HEK293T (cell line): ENCODE results near the gene FADS3.

Experiments
- CTCF ChIA-PET: fragments of 350-600 bp; formaldehyde crosslinking; extraction: SDS; loops from one replicate; lab custom pipeline; 2021; ENCODE audit warnings: antibody characterized with exemption, inconsistent platforms; lab: Yijun Ruan, JAX
- POLR2A ChIA-PET: fragments of 350-600 bp; formaldehyde crosslinking; extraction: SDS; loops from one replicate; lab custom pipeline; 2020; ENCODE audit warnings: antibody characterized with exemption, inconsistent platforms; lab: Yijun Ruan, JAX
- DNase-seq: peaks from one replicate; pipeline ENCODE4 v3.0.0; 2012; ENCODE audit warnings: mixed read lengths; ENCODE audit errors: extremely low spot score
- ARNT ChIP-seq: fragments of 450-650 bp; IDR thresholded peaks from 2 replicates; pipeline ENCODE4 v1.6.1; 2017; ENCODE audit warnings: mild to moderate bottlenecking
- BHLHE40 ChIP-seq: fragments of 450-650 bp; IDR thresholded peaks from 2 replicates; pipeline ENCODE4 v1.6.1; 2016; ENCODE audit warnings: mild to moderate bottlenecking, moderate library complexity, borderline replicate concordance
- CTBP1 ChIP-seq: fragments of 450-650 bp; IDR thresholded peaks from 2 replicates; pipeline ENCODE4 v1.6.1; 2016; ENCODE audit warnings: borderline replicate concordance
- ELF4 ChIP-seq: fragments of 450-650 bp; IDR thresholded peaks from 2 replicates; pipeline ENCODE4 v1.6.1; 2017; ENCODE audit warnings: antibody characterized with exemption
- FOXA1 ChIP-seq: fragments of 450-650 bp; IDR thresholded peaks from 2 replicates; pipeline ENCODE4 v1.6.1; 2016; ENCODE audit warnings: mild to moderate bottlenecking
- FOXK2 ChIP-seq: fragments of 450-650 bp; IDR thresholded peaks from 2 replicates; pipeline ENCODE4 v1.6.1; 2016; ENCODE audit warnings: mild to moderate bottlenecking
- FOXM1 ChIP-seq: fragments of 450-650 bp; IDR thresholded peaks from 2 replicates; pipeline ENCODE4 v1.6.1; 2017; ENCODE audit warnings: mild to moderate bottlenecking, borderline replicate concordance
- HDGF ChIP-seq: fragments of 450-650 bp; IDR thresholded peaks from 2 replicates; pipeline ENCODE4 v1.6.1; 2017; ENCODE audit warnings: antibody characterized with exemption, borderline replicate concordance
- L3MBTL2 ChIP-seq: fragments of 450-650 bp; conservative IDR thresholded peaks from 2 replicates; pipeline ENCODE4 v1.6.1; 2016; ENCODE audit warnings: mild to moderate bottlenecking
- LEF1 ChIP-seq: fragments of 450-650 bp; IDR thresholded peaks from 2 replicates; pipeline ENCODE4 v1.6.1; 2017; ENCODE audit warnings: mild to moderate bottlenecking, borderline replicate concordance
- NFRKB ChIP-seq: fragments of 450-650 bp; IDR thresholded peaks from 2 replicates; pipeline ENCODE4 v1.6.1; 2016; ENCODE audit warnings: mild to moderate bottlenecking, moderate library complexity
- SP1 ChIP-seq: fragments of 450-650 bp; IDR thresholded peaks from 2 replicates; pipeline ENCODE4 v1.6.1; 2017
- SUZ12 ChIP-seq: fragments of 450-650 bp; IDR thresholded peaks from 2 replicates; pipeline ENCODE4 v1.6.1; 2016; ENCODE audit warnings: mild to moderate bottlenecking
- TARDBP ChIP-seq: fragments of 450-650 bp; IDR thresholded peaks from 2 replicates; pipeline ENCODE4 v1.6.1; 2016
- ZNF384 ChIP-seq: fragments of 450-650 bp; IDR thresholded peaks from 2 replicates; pipeline ENCODE4 v1.6.1; 2016
- TF ChIP-seq, protein P1 (sequence below): fragments of 450-650 bp; IDR thresholded peaks from 2 replicates; pipeline ENCODE4 v1.6.1; 2016

FADS3 gene

DNA sequence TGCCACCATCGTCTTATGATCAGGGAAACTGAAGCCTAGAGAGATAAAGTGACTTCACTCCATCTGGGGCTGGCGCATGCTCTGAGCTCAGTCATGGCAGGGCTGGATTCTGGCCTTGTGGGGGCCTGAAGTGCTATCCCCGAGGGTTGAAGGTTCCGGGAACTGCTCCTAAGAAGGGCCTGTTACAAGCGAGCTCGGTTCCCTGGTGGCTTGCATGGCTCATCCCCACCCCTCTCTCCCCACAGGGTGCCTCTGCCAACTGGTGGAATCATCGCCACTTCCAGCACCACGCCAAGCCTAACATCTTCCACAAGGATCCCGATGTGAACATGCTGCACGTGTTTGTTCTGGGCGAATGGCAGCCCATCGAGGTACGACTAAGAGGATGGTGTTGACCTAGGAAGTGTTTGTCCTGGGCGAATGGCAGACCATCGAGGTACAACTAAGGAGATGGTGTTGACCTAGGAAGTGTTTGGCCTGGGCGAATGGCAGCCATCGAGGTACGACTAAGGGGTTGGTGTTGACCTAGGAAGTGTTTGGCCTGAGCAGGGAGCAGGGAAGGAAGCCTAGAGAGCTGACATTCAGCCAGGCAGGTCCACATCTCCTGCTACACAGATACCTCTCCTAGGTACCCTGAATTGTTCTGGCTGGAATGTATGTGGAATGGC, 43.3 kb downstream of the FADS3 start:
- no peak for DNase-seq
- TF ChIP-seq, protein P1, sequence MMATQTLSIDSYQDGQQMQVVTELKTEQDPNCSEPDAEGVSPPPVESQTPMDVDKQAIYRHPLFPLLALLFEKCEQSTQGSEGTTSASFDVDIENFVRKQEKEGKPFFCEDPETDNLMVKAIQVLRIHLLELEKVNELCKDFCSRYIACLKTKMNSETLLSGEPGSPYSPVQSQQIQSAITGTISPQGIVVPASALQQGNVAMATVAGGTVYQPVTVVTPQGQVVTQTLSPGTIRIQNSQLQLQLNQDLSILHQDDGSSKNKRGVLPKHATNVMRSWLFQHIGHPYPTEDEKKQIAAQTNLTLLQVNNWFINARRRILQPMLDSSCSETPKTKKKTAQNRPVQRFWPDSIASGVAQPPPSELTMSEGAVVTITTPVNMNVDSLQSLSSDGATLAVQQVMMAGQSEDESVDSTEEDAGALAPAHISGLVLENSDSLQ, result no peak
- TF ChIP-seq BHLHE40 (no peak), NFRKB (no peak), FOXA1 (no peak), FOXM1 (no peak), ELF4 (no peak), FOXK2 (no peak), ARNT (no peak), SP1 (no peak), LEF1 (no peak)
- ChIA-PET POLR2A (no interaction called here), CTCF (no interaction called here)

DNA sequence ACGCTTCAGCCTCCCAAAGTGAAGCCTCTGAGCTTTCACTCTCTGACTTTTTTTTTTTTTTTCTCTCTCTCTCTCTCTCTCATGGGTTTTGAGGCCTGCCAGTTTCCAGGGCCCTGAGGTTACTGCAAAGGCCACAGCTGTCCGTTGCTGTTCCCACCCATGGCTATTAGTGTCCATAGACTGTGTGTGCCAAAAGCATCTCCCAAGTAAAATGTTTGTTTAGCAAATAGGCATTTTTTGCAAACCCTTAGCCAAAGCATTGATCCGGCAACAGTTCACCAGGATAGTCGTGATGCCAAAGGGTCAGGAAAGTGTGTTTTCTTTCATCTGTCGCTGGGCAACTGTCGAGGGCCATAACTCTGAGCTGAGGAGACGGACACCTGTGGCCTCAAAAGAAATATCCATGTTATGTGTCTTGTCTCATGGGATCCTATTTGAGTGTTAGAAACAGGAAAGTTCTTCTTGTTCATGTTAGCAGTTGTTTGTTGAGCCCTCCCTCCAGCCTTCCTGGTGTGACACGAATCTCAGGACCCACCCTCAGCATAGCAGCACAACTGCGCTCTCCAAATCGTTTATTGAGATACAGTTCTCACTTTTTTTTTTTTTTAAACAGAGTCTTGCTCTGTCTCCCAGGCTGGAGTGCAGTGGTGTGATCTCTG, 44.9 kb downstream of the FADS3 start:
- TF ChIP-seq L3MBTL2, result no peak
- no peak for TF ChIP-seq TARDBP
- TF ChIP-seq FOXK2, result no peak
- TF ChIP-seq LEF1, result no peak
- DNase-seq, result no peak
- CTCF ChIA-PET, result interaction anchor here (1.3 kb wide), 1 partner anchor 262 kb away, joined by 4 read pairs; no protein-coding TSS in a partner anchor
- POLR2A ChIA-PET, result no interaction called here

DNA sequence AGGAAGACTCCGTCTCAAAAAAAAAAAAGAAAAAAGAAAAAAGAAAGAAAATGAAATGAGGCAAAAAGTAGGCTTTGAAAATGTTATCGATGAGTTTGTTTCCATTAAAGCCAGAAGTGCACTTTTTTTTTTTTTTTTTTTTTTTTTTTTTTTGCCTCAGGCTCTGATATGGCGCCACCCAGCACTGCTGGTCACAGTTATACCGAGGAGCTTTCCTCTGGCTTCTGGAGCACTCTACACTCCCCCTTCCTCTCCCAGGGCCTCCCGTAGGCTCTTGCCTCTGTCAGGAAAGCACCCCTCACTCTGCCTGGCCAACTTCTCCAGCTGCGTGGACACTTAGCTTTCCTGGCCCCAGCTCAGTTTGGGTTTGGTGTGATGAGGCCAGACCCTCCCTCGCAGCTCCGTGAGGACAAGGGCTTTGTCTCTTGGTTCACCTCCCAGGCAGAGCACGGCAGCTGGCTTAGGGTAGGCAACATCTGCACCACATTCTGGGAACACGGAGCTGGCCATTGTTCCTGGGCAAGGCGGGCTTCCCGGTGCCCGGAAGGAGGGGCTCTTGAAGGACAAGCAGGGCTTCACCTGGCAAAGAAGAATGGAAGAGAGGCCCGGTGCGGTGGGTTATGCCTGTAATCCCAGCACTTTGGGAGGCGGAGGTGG, 46.3 kb downstream of the FADS3 start:
- no peak for TF ChIP-seq FOXM1
- TF ChIP-seq CTBP1, result no peak
- peak; percentile 59; the same call in 1 of the 2 replicates for TF ChIP-seq ZNF384
- ChIA-PET CTCF (no interaction called here), POLR2A (no interaction called here)
- no peak for DNase-seq

- DNase-seq, result no peak
- TF ChIP-seq SP1 (no peak), ARNT (no peak), SUZ12 (no peak), L3MBTL2 (no peak)
- CTCF ChIA-PET, result no interaction called here
- POLR2A ChIA-PET, result no interaction called here
Measured at GRCh38 chr11:61842528-61842820, 48.9 kb downstream of the FADS3 start.

DNA sequence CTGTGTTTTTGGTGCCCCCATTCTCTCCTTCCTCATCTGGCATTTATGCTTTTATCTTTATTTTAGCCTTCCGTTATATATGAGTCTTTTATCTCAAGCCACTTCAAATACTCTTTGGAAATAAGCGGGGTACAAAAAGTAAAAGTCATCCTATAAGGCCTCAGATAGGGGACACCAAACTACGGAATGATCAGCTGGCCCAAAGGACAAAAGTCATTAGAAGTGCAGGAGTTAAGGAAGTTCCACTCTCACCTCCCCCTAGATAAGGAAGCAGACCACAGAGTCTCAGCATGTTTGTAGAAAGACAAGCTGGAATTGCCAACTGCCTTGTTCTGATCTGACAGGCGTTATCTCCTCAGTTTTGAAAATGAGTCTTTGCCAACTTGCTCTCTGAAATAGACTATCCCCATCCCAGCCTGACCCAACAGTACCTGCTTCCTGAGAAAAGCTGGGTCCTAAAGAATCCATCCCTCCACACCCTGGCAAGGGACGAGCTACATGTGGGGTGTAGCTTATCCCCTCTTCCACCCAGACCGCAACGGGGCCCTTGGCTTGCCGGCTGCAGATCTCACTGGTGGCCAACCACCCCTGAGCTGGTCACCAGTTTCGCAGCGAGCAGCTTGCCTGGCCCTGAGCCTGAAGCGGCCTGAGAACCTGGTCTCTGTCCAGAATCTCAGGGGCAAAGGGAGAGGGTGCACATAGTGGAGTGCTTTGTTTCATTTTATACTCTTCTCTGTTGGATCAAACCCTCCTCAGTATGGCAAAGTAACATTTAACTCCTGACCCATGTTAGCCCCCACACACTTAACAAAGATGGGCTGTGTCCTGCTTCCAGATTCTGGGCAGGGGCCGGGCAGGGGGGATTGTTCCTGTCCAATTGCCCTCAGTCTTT, 49.5 kb downstream of the FADS3 start:
- POLR2A ChIA-PET, result no interaction called here
- DNase-seq, result no peak
- CTCF ChIA-PET, result interaction anchor here (0.9 kb wide), 1 partner anchor 106 kb away, joined by 3 read pairs; no protein-coding TSS in a partner anchor
- TF ChIP-seq CTBP1, result no peak
- TF ChIP-seq, protein P1, result no peak
- TF ChIP-seq ARNT, result no peak
- no peak for TF ChIP-seq TARDBP
- TF ChIP-seq SUZ12, result no peak
- no peak for TF ChIP-seq LEF1
- TF ChIP-seq FOXA1, result no peak
- no peak for TF ChIP-seq L3MBTL2
- TF ChIP-seq HDGF, result no peak

- DNase-seq, result no peak
- CTCF ChIA-PET, result no interaction called here
- POLR2A ChIA-PET, result no interaction called here
- TF ChIP-seq L3MBTL2 (no peak), BHLHE40 (no peak), FOXK2 (no peak), TARDBP (no peak), LEF1 (no peak)
Measured at GRCh38 chr11:61840371-61840770, 51.0 kb downstream of the FADS3 start.

DNA sequence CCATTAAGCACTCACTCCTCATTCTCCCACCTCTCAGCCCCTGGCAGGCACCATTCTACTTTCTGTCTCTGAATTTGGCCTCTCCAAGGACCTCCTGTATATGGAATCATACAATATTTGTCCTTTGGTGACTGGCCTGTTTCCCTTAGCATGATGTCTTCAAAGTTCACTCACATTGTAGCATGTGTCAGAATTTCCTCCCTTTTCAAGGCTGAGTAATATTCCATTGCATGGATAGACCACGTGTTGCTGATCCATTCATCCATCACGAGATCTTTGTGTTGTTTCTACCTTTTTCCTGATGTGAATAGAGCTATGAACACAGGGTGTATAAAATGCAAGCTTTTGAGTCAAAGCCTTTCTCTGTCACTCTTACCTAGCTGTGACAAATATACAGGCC, 51.6 kb downstream of the FADS3 start:
- ChIA-PET POLR2A (no interaction called here), CTCF (no interaction called here)
- TF ChIP-seq SUZ12 (no peak), ELF4 (no peak), ARNT (no peak), SP1 (no peak), CTBP1 (no peak), LEF1 (no peak)
- TF ChIP-seq, protein P1, result no peak
- no peak for DNase-seq
